ENCODE data around the gene CALU. TPM values are rescaled to one million over a fixed set of nuclear protein-coding genes. Genes with fewer than 3 reads are reported as not detected.

Gene CALU
- total and polyA plus RNA-seq, 2 donors (not counting 1 experiment from before 2014, with no cell fraction given) = 5.1 to 11.2 TPM

DNA sequence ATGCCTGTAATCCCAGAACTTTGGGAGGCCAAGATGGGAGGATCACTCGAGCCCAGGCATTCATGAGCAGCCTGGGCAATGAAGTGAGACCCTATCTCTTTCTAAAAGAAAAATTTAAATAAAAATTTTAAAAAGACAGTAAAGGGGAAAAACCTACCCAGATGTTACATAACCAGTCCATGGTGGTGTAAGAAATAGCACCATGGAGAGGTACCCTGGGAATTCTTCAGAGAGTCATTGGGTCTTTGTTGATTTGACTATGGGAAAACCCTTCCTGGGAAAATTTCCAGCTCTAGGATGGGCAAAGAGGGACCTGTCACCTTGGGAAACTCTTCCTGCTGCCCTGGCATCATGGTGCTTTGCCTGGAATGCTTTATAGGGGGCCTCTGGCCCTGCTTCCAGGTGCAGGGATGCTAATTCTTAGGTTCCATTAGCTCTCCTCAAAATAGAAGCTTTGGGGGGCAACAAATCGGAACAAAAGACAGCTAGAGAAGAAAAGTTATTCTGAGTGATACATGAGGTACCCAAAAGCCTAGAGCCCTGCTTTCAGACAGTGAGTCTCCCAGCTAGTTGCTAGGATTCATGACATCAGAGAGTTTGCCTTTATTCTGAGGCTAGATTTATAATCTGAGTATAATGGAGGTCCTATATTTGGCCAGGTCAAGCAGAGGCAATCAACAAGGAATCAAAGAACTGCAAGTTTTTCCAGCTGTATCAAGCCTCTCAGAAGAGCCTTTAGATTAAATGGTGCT, 62.7 kb downstream of the CALU start:
- H3K4me3 ChIP-seq (ENCODE audit: control extremely low read depth in 1 of 5, extremely low read depth in 1 of 5, insufficient read depth in 1 of 5, low read depth in 2 of 5, low read length in 4 of 5) = no peak overlapping the region
- Mint-ChIP-seq H3K27ac (no peak overlapping the region), H3K9me3 (ENCODE audit: insufficient read depth) (no peaks in the 10 kb centered on the region), H3K4me3 (no peak overlapping the region), H3K4me1 (no peaks in the 10 kb centered on the region), H3K27me3 (no peaks in the 10 kb centered on the region)
- no peak overlapping the region for H3K27ac ChIP-seq (ENCODE audit: low read length in 2 of 2)
- POLR2A ChIA-PET = no interaction called here
- H3K9ac ChIP-seq (ENCODE audit: low read length) = no peak overlapping the region
- ATAC-seq (ENCODE audit: low read depth) (no peak), DNase-seq (no peak)
- intact Hi-C loops (cut with micrococcal nuclease) = no loop called here
- no peak for TF ChIP-seq CTCF (IDR thresholded peaks at IDR 0.05)
- TF ChIP-seq EZH2 (IDR thresholded peaks at IDR 0.05; ENCODE audit: borderline replicate concordance, insufficient read depth, low read depth, low read length, poor library complexity, severe bottlenecking) = no peak
- H3K27me3 ChIP-seq (replicated peaks in 1 of 4; ENCODE audit: control extremely low read depth in 1 of 4, control insufficient read depth in 3 of 4, insufficient read depth in 4 of 4, low read length in 3 of 4) = no peaks in the 10 kb centered on the region
- no peaks in the 10 kb centered on the region for H3K4me1 ChIP-seq (ENCODE audit: control insufficient read depth in 2 of 2, insufficient read depth in 2 of 2, low read length in 2 of 2)
- CTCF ChIA-PET = no interaction called here
- no peaks in the 10 kb centered on the region for H4K20me1 ChIP-seq (ENCODE audit: control insufficient read depth, insufficient read depth, low read length, poor library complexity, severe bottlenecking)
- H3K9me3 ChIP-seq (ENCODE audit: control extremely low read depth in 1 of 3, control insufficient read depth in 2 of 3, insufficient read depth in 1 of 3, low read length in 2 of 3) = no peaks in the 10 kb centered on the region
- no peak overlapping the region for H3K4me2 ChIP-seq (replicated peaks; ENCODE audit: low read depth, low read length, poor library complexity, severe bottlenecking)
- no peaks in the 10 kb centered on the region for H3K36me3 ChIP-seq (replicated peaks in 1 of 2; ENCODE audit: control extremely low read depth in 1 of 2, control insufficient read depth in 1 of 2, extremely low read depth in 1 of 2, insufficient read depth in 2 of 2, low read length in 1 of 2)
- WGBS (ENCODE audit: insufficient coverage) = 86% methylated on average over 1 of the region's 2 CpGs
- H2AFZ ChIP-seq (ENCODE audit: insufficient read depth, low read depth, low read length, poor library complexity, severe bottlenecking) = no peak overlapping the region
- no peaks in the 10 kb centered on the region for H3K79me2 ChIP-seq (ENCODE audit: control insufficient read depth, insufficient read depth, low read length)

GRCh38 chr7:128804484-128804883, 65.3 kb downstream of the CALU start:
- Histone ChIP-seq H3K4me1 (ENCODE audit: control insufficient read depth in 2 of 2, insufficient read depth in 2 of 2, low read length in 2 of 2) (no peaks in the 10 kb centered on the region), H3K27ac (ENCODE audit: low read length in 2 of 2) (no peak overlapping the region), H3K79me2 (ENCODE audit: control insufficient read depth, insufficient read depth, low read length) (no peaks in the 10 kb centered on the region), H3K9ac (ENCODE audit: low read length) (no peak overlapping the region), H3K36me3 (replicated peaks in 1 of 2; ENCODE audit: control extremely low read depth in 1 of 2, control insufficient read depth in 1 of 2, extremely low read depth in 1 of 2, insufficient read depth in 2 of 2, low read length in 1 of 2) (no peaks in the 10 kb centered on the region), H3K4me3 (ENCODE audit: control extremely low read depth in 1 of 5, extremely low read depth in 1 of 5, insufficient read depth in 1 of 5, low read depth in 2 of 5, low read length in 4 of 5) (no peak overlapping the region), H3K4me2 (replicated peaks; ENCODE audit: low read depth, low read length, poor library complexity, severe bottlenecking) (no peak overlapping the region), H2AFZ (ENCODE audit: insufficient read depth, low read depth, low read length, poor library complexity, severe bottlenecking) (no peak overlapping the region), H3K27me3 (replicated peaks in 1 of 4; ENCODE audit: control extremely low read depth in 1 of 4, control insufficient read depth in 3 of 4, insufficient read depth in 4 of 4, low read length in 3 of 4) (no peaks in the 10 kb centered on the region), H4K20me1 (ENCODE audit: control insufficient read depth, insufficient read depth, low read length, poor library complexity, severe bottlenecking) (no peaks in the 10 kb centered on the region), H3K9me3 (ENCODE audit: control extremely low read depth in 1 of 3, control insufficient read depth in 2 of 3, insufficient read depth in 1 of 3, low read length in 2 of 3) (no peaks in the 10 kb centered on the region)
- Mint-ChIP-seq H3K4me3 (no peak overlapping the region), H3K4me1 (no peaks in the 10 kb centered on the region), H3K9me3 (ENCODE audit: insufficient read depth) (no peaks in the 10 kb centered on the region), H3K27me3 (no peaks in the 10 kb centered on the region), H3K27ac (no peak overlapping the region)
- ATAC-seq (ENCODE audit: low read depth) (no peak), DNase-seq (no peak)
- CTCF ChIA-PET = no interaction called here
- 96% methylated on average over 5 of the region's 6 CpGs for WGBS (ENCODE audit: insufficient coverage)
- no peak for TF ChIP-seq EZH2 (IDR thresholded peaks at IDR 0.05; ENCODE audit: borderline replicate concordance, insufficient read depth, low read depth, low read length, poor library complexity, severe bottlenecking)
- TF ChIP-seq CTCF (IDR thresholded peaks at IDR 0.05) = no peak
- POLR2A ChIA-PET = no interaction called here
- intact Hi-C loops (cut with micrococcal nuclease) = no loop called here

Data from B cell (primary cell).